Liver (tissue), 9 donors: ENCODE data around the gene ADCK1. TPM values are rescaled to one million over a fixed set of nuclear protein-coding genes. Genes with fewer than 3 reads are reported as not detected.

Source experiments
- DNase-seq: peaks from one replicate; pipeline ENCODE4 v3.0.0-alpha.2; 2017; ENCODE audit warnings: low spot score
- H3K27ac ChIP-seq, 2 donors: one replicate each; pipeline ENCODE4 v1.7.0; 2013; ENCODE audit warnings: inconsistent platforms in 2 of 2, low read length in 2 of 2, control low read depth in 1 of 2, low read depth in 1 of 2, mild to moderate bottlenecking in 1 of 2
- H3K27me3 ChIP-seq, 4 donors: one replicate each; pipeline versions ENCODE4 v1.6.1 to v1.7.0; 2013; ENCODE audit warnings: low read length in 3 of 4, inconsistent platforms in 1 of 4, mild to moderate bottlenecking in 1 of 4, moderate library complexity in 1 of 4; ENCODE audit not compliant: control insufficient read depth in 4 of 4, insufficient read depth in 4 of 4
- H3K36me3 ChIP-seq, 4 donors: one replicate each; pipeline versions ENCODE4 v1.6.1 to v1.7.0; 2013; ENCODE audit warnings: low read length in 3 of 4, mild to moderate bottlenecking in 3 of 4, low read depth in 1 of 4, moderate library complexity in 1 of 4; ENCODE audit not compliant: control insufficient read depth in 4 of 4, insufficient read depth in 3 of 4
- H3K4me1 ChIP-seq, 4 donors: one replicate each; pipeline versions ENCODE4 v1.6.1 to v1.7.0; 2013; ENCODE audit warnings: low read length in 3 of 4, mild to moderate bottlenecking in 3 of 4, moderate library complexity in 1 of 4; ENCODE audit not compliant: control insufficient read depth in 4 of 4, insufficient read depth in 4 of 4
- H3K4me3 ChIP-seq, 3 donors: one replicate each; pipeline versions ENCODE4 v1.6.1 to v1.7.0; 2013; ENCODE audit warnings: low read length in 3 of 3, control low read depth in 1 of 3, low read depth in 1 of 3, mild to moderate bottlenecking in 1 of 3
- H3K9ac ChIP-seq, 2 donors: one replicate each; pipeline ENCODE4 v1.7.0; 2013; ENCODE audit warnings: low read length in 2 of 2, mild to moderate bottlenecking in 2 of 2, moderate library complexity in 2 of 2, control low read depth in 1 of 2, low read depth in 1 of 2
- H3K9me3 ChIP-seq, 4 donors: one replicate each; pipeline versions ENCODE4 v1.6.1 to v1.7.0; 2013; ENCODE audit warnings: low read length in 3 of 4; ENCODE audit not compliant: control insufficient read depth in 4 of 4
- ATF3 ChIP-seq: IDR thresholded peaks from 2 replicates; pipeline ENCODE4 v1.6.1; 2016; ENCODE audit warnings: antibody characterized with exemption
- FOXA1 ChIP-seq: IDR thresholded peaks from 2 replicates; pipeline ENCODE4 v1.6.1; 2016; ENCODE audit warnings: antibody characterized with exemption
- GABPA ChIP-seq, 2 donors: IDR thresholded peaks in 1 of 2; conservative IDR thresholded peaks in 1 of 2; 2 replicates each; pipeline ENCODE4 v1.6.1; 2016; ENCODE audit warnings: antibody characterized with exemption in 2 of 2, mild to moderate bottlenecking in 1 of 2, moderate library complexity in 1 of 2
- HNF4A ChIP-seq, 2 donors: conservative IDR thresholded peaks; 2 replicates each; pipeline ENCODE4 v1.6.1; 2016; ENCODE audit warnings: antibody characterized with exemption in 2 of 2, mild to moderate bottlenecking in 2 of 2
- HNF4G ChIP-seq: IDR thresholded peaks from 2 replicates; pipeline ENCODE4 v1.6.1; 2016; ENCODE audit warnings: antibody characterized with exemption
- MAX ChIP-seq: IDR thresholded peaks from 2 replicates; pipeline ENCODE4 v1.6.1; 2016; ENCODE audit warnings: antibody characterized with exemption
- NR2F2 ChIP-seq: IDR thresholded peaks from 2 replicates; pipeline ENCODE4 v1.6.1; 2016; ENCODE audit warnings: antibody characterized with exemption
- RAD21 ChIP-seq, 2 donors: IDR thresholded peaks; 2 replicates each; pipeline ENCODE4 v1.6.1; 2016; ENCODE audit warnings: antibody characterized with exemption in 2 of 2, mild to moderate bottlenecking in 2 of 2
- YY1 ChIP-seq: IDR thresholded peaks from 2 replicates; pipeline ENCODE4 v1.6.1; 2016; ENCODE audit warnings: antibody characterized with exemption, mild to moderate bottlenecking
- ZBTB33 ChIP-seq: IDR thresholded peaks from 2 replicates; pipeline ENCODE4 v1.6.1; 2016; ENCODE audit warnings: antibody characterized with exemption
- WGBS: extraction: QIAGEN DNeasy Blood & Tissue Kit; methylation state at CpG from one replicate; pipeline ENCODE4 v1.1.7; 2013; 5-methylcytosine and 5-hydroxymethylcytosine counted together
- polyA plus RNA-seq, 2 donors: library from polyadenylated mRNA; stranded (reverse) in 1 of 2; unstranded in 1 of 2; fragments of 200-250 nt in 1 of 2; fragments of >200 nt in 1 of 2; fragmentation: Nextera tagmentation in 1 of 2; extraction: Ambion mirVana in 1 of 2; gene quantifications; one replicate each; pipeline versions ENCODE4 v1.2.1 to v1.2.3, GENCODE V29; 2013 to 2015
- total RNA-seq, 2 donors: library from RNA; depleted of rRNA; stranded (reverse); fragments of >200 nt; gene quantifications; one replicate each; pipeline ENCODE4 v1.2.3, GENCODE V29; 2014
- donor health status: healthy.
- donor health status: healthy.
- donor health status: healthy.
- donor health status: healthy.
- donor health status: healthy.

The ADCK1 gene
- total and polyA plus RNA-seq, 4 donors = 4.0 to 4.9 (median 4.4) TPM

GRCh38 chr14:77760381-77761204, 39.3 kb upstream of the ADCK1 start, which contains the start of gene SNW1:
TSS of gene SNW1 (minus strand) at chr14:77761156. CDS start at chr14:77761127, 29 bp downstream.
- TF ChIP-seq ZBTB33 (no peak), YY1 (peak; percentile 98), GABPA (IDR thresholded peaks at IDR 0.05 in 1 of 2, conservative IDR thresholded peaks at IDR 0.05 in 1 of 2) (peak; percentile 38 to 88), MAX (peak; percentile 44)
- peaks cover 0 to 2% (median 0%) of the 10 kb centered on the region in 4 donors for H3K36me3 ChIP-seq
- DNase-seq = peak; percentile 71
- H3K27me3 ChIP-seq = no peaks in the 10 kb centered on the region
- under 1% methylated on average over 60 of the region's 60 CpGs for WGBS
- H3K27ac ChIP-seq = peak within 1 kb of the TSS; percentile 82 to 85
- H3K9ac ChIP-seq = peak within 1 kb of the TSS; percentile 79 to 89
- H3K4me1 ChIP-seq = peaks cover 7 to 19% (median 10%) of the 10 kb centered on the region in 4 donors
- peak within 1 kb of the TSS; percentile 78 to 96 (median 93) for H3K4me3 ChIP-seq
- no peaks in the 10 kb centered on the region for H3K9me3 ChIP-seq

- under 1% methylated on average over 24 of the region's 24 CpGs for WGBS
- TF ChIP-seq FOXA1 (no peak), ZBTB33 (no peak), NR2F2 (no peak), YY1 (no peak), GABPA (IDR thresholded peaks at IDR 0.05 in 1 of 2, conservative IDR thresholded peaks at IDR 0.05 in 1 of 2) (no peak), ATF3 (no peak), RAD21 (IDR thresholded peaks at IDR 0.05) (peak in 1 of 2 donors; percentile 30), HNF4G (no peak)
- peaks cover 7 to 19% (median 10%) of the 10 kb centered on the region in 4 donors for H3K4me1 ChIP-seq
- no peaks in the 10 kb centered on the region for H3K9me3 ChIP-seq
- H3K27ac ChIP-seq = peak overlapping the region; percentile 82 to 85
- peak overlapping the region; percentile 78 to 96 (median 93) for H3K4me3 ChIP-seq
- H3K9ac ChIP-seq = peak overlapping the region; percentile 79 to 87
- H3K36me3 ChIP-seq = peaks cover 0 to 2% (median 0%) of the 10 kb centered on the region in 4 donors
- DNase-seq = peak; percentile 85
- H3K27me3 ChIP-seq = no peaks in the 10 kb centered on the region
Observed at GRCh38 chr14:77761205-77761931, 38.5 kb upstream of the ADCK1 start.

GRCh38 chr14:77763316-77763715, 36.6 kb upstream of the ADCK1 start:
- no peak overlapping the region for H3K27ac ChIP-seq
- H3K4me1 ChIP-seq = peaks cover 7 to 19% (median 10%) of the 10 kb centered on the region in 4 donors
- no peak overlapping the region for H3K9ac ChIP-seq
- H3K27me3 ChIP-seq = no peaks in the 10 kb centered on the region
- TF ChIP-seq HNF4A (conservative IDR thresholded peaks at IDR 0.05) = no peak
- no peak overlapping the region for H3K4me3 ChIP-seq
- no peak for DNase-seq
- H3K36me3 ChIP-seq = no peaks in the 10 kb centered on the region
- H3K9me3 ChIP-seq = no peaks in the 10 kb centered on the region
- 73% methylated on average over 1 of the region's 1 CpG for WGBS
